ENCODE measurements around the gene OR1N2. TPM values are rescaled to one million over a fixed set of nuclear protein-coding genes. Genes with fewer than 3 reads are reported as not detected.

The OR1N2 gene
- not detected for polyA plus RNA-seq (2013)

GRCh38 chr9:122552812-122553211 is at the start of gene OR1N2:
TSS of gene OR1N2 (plus strand) at chr9:122553112. CDS start at chr9:122553212, 100 bp downstream.
- Histone ChIP-seq H3K4me3 (ENCODE audit: control insufficient read depth in 1 of 7, extremely low read depth in 1 of 7, insufficient read depth in 4 of 7, low read depth in 2 of 7, low read length in 6 of 7) (no peak within 1 kb of the TSS), H3K27me3 (replicated peaks in 2 of 5; ENCODE audit: control insufficient read depth in 4 of 5, insufficient read depth in 5 of 5, low read length in 4 of 5) (peaks cover 0 to 9% (median 4%) of the 10 kb centered on the region in 5 experiments), H3K27ac (ENCODE audit: insufficient read depth in 1 of 2, low read depth in 1 of 2, low read length in 2 of 2, poor library complexity in 1 of 2, severe bottlenecking in 2 of 2) (no peak within 1 kb of the TSS), H3K4me1 (ENCODE audit: control extremely low read depth in 1 of 4, control insufficient read depth in 4 of 4, insufficient read depth in 4 of 4, low read length in 3 of 4) (no peaks in the 10 kb centered on the region), H3K9me3 (ENCODE audit: control extremely low read depth in 1 of 5, control insufficient read depth in 4 of 5, insufficient read depth in 2 of 5, low read depth in 1 of 5, low read length in 4 of 5) (peaks cover 0 to 3% (median 0%) of the 10 kb centered on the region in 5 experiments), H3K36me3 (ENCODE audit: control insufficient read depth in 4 of 4, insufficient read depth in 4 of 4, low read length in 3 of 4) (no peaks in the 10 kb centered on the region)
- DNase-seq, result no peak
- CTCF ChIA-PET, result no interaction called here
- POLR2A ChIA-PET, result no interaction called here
- 71% methylated on average over 2 of the region's 2 CpGs for WGBS (ENCODE audit: insufficient coverage)

GRCh38 chr9:122506964-122507363 is 45.9 kb upstream of the OR1N2 start:
- Histone ChIP-seq H3K27ac (ENCODE audit: insufficient read depth in 1 of 2, low read depth in 1 of 2, low read length in 2 of 2, poor library complexity in 1 of 2, severe bottlenecking in 2 of 2) (no peak overlapping the region), H3K9me3 (ENCODE audit: control extremely low read depth in 1 of 5, control insufficient read depth in 4 of 5, insufficient read depth in 2 of 5, low read depth in 1 of 5, low read length in 4 of 5) (no peaks in the 10 kb centered on the region), H3K4me1 (ENCODE audit: control extremely low read depth in 1 of 4, control insufficient read depth in 4 of 4, insufficient read depth in 4 of 4, low read length in 3 of 4) (no peaks in the 10 kb centered on the region), H3K36me3 (ENCODE audit: control insufficient read depth in 4 of 4, insufficient read depth in 4 of 4, low read length in 3 of 4) (no peaks in the 10 kb centered on the region), H3K4me3 (ENCODE audit: control insufficient read depth in 1 of 7, extremely low read depth in 1 of 7, insufficient read depth in 4 of 7, low read depth in 2 of 7, low read length in 6 of 7) (no peak overlapping the region), H3K27me3 (replicated peaks in 2 of 5; ENCODE audit: control insufficient read depth in 4 of 5, insufficient read depth in 5 of 5, low read length in 4 of 5) (peaks cover 0 to 17% (median 0%) of the 10 kb centered on the region in 5 experiments)
- DNase-seq, result no peak
- 83% methylated on average over 1 of the region's 2 CpGs for WGBS (ENCODE audit: insufficient coverage)
- ChIA-PET CTCF (interaction anchor here (1.9 kb wide), 1 partner anchor 9 kb away, joined by 4 read pairs; no protein-coding TSS in a partner anchor), POLR2A (no interaction called here)

GRCh38 chr9:122510502-122510901 is 42.4 kb upstream of the OR1N2 start, which contains the start of gene OR1J2:
TSS of gene OR1J2 (plus strand) at chr9:122510802. CDS start at chr9:122510802, 0 bp downstream.
- DNase-seq, result no peak
- WGBS (ENCODE audit: insufficient coverage), result 95% methylated on average over 3 of the region's 6 CpGs
- no peaks in the 10 kb centered on the region for H3K36me3 ChIP-seq (ENCODE audit: control insufficient read depth in 4 of 4, insufficient read depth in 4 of 4, low read length in 3 of 4)
- peaks cover 0 to 22% (median 0%) of the 10 kb centered on the region in 5 experiments for H3K27me3 ChIP-seq (replicated peaks in 2 of 5; ENCODE audit: control insufficient read depth in 4 of 5, insufficient read depth in 5 of 5, low read length in 4 of 5)
- H3K4me3 ChIP-seq (ENCODE audit: control insufficient read depth in 1 of 7, extremely low read depth in 1 of 7, insufficient read depth in 4 of 7, low read depth in 2 of 7, low read length in 6 of 7), result no peak within 1 kb of the TSS
- ChIA-PET POLR2A (no interaction called here), CTCF (no interaction called here)
- no peaks in the 10 kb centered on the region for H3K4me1 ChIP-seq (ENCODE audit: control extremely low read depth in 1 of 4, control insufficient read depth in 4 of 4, insufficient read depth in 4 of 4, low read length in 3 of 4)
- no peaks in the 10 kb centered on the region for H3K9me3 ChIP-seq (ENCODE audit: control extremely low read depth in 1 of 5, control insufficient read depth in 4 of 5, insufficient read depth in 2 of 5, low read depth in 1 of 5, low read length in 4 of 5)
- no peak within 1 kb of the TSS for H3K27ac ChIP-seq (ENCODE audit: insufficient read depth in 1 of 2, low read depth in 1 of 2, low read length in 2 of 2, poor library complexity in 1 of 2, severe bottlenecking in 2 of 2)

GRCh38 chr9:122518226-122518625 is 34.7 kb upstream of the OR1N2 start:
- Histone ChIP-seq H3K4me1 (ENCODE audit: control extremely low read depth in 1 of 4, control insufficient read depth in 4 of 4, insufficient read depth in 4 of 4, low read length in 3 of 4) (no peaks in the 10 kb centered on the region), H3K4me3 (ENCODE audit: control insufficient read depth in 1 of 7, extremely low read depth in 1 of 7, insufficient read depth in 4 of 7, low read depth in 2 of 7, low read length in 6 of 7) (no peak overlapping the region), H3K36me3 (ENCODE audit: control insufficient read depth in 4 of 4, insufficient read depth in 4 of 4, low read length in 3 of 4) (no peaks in the 10 kb centered on the region), H3K27me3 (replicated peaks in 2 of 5; ENCODE audit: control insufficient read depth in 4 of 5, insufficient read depth in 5 of 5, low read length in 4 of 5) (peaks cover 0 to 8% (median 2%) of the 10 kb centered on the region in 5 experiments), H3K9me3 (ENCODE audit: control extremely low read depth in 1 of 5, control insufficient read depth in 4 of 5, insufficient read depth in 2 of 5, low read depth in 1 of 5, low read length in 4 of 5) (peaks cover 0 to 2% (median 0%) of the 10 kb centered on the region in 5 experiments), H3K27ac (ENCODE audit: insufficient read depth in 1 of 2, low read depth in 1 of 2, low read length in 2 of 2, poor library complexity in 1 of 2, severe bottlenecking in 2 of 2) (no peak overlapping the region)
- POLR2A ChIA-PET, result no interaction called here
- DNase-seq, result no peak
- 83% methylated on average over 1 of the region's 2 CpGs for WGBS (ENCODE audit: insufficient coverage)
- CTCF ChIA-PET, result no interaction called here

GRCh38 chr9:122518841-122519240 is 34.1 kb upstream of the OR1N2 start, which contains the start of gene OR1J4:
TSS of gene OR1J4 (plus strand) at chr9:122519141. CDS start at chr9:122519141, 0 bp downstream.
- Histone ChIP-seq H3K9me3 (ENCODE audit: control extremely low read depth in 1 of 5, control insufficient read depth in 4 of 5, insufficient read depth in 2 of 5, low read depth in 1 of 5, low read length in 4 of 5) (peaks cover 0 to 2% (median 0%) of the 10 kb centered on the region in 5 experiments), H3K4me3 (ENCODE audit: control insufficient read depth in 1 of 7, extremely low read depth in 1 of 7, insufficient read depth in 4 of 7, low read depth in 2 of 7, low read length in 6 of 7) (no peak within 1 kb of the TSS), H3K27ac (ENCODE audit: insufficient read depth in 1 of 2, low read depth in 1 of 2, low read length in 2 of 2, poor library complexity in 1 of 2, severe bottlenecking in 2 of 2) (no peak within 1 kb of the TSS), H3K36me3 (ENCODE audit: control insufficient read depth in 4 of 4, insufficient read depth in 4 of 4, low read length in 3 of 4) (no peaks in the 10 kb centered on the region), H3K27me3 (replicated peaks in 2 of 5; ENCODE audit: control insufficient read depth in 4 of 5, insufficient read depth in 5 of 5, low read length in 4 of 5) (peaks cover 0 to 8% (median 2%) of the 10 kb centered on the region in 5 experiments), H3K4me1 (ENCODE audit: control extremely low read depth in 1 of 4, control insufficient read depth in 4 of 4, insufficient read depth in 4 of 4, low read length in 3 of 4) (no peaks in the 10 kb centered on the region)
- DNase-seq, result no peak
- CTCF ChIA-PET, result no interaction called here
- WGBS (ENCODE audit: insufficient coverage), result 100% methylated on average over 3 of the region's 4 CpGs
- POLR2A ChIA-PET, result no interaction called here

GRCh38 chr9:122519376-122519775 is 33.5 kb upstream of the OR1N2 start:
- no peak for DNase-seq
- Histone ChIP-seq H3K36me3 (ENCODE audit: control insufficient read depth in 4 of 4, insufficient read depth in 4 of 4, low read length in 3 of 4) (no peaks in the 10 kb centered on the region), H3K9me3 (ENCODE audit: control extremely low read depth in 1 of 5, control insufficient read depth in 4 of 5, insufficient read depth in 2 of 5, low read depth in 1 of 5, low read length in 4 of 5) (peaks cover 0 to 2% (median 0%) of the 10 kb centered on the region in 5 experiments), H3K27me3 (replicated peaks in 2 of 5; ENCODE audit: control insufficient read depth in 4 of 5, insufficient read depth in 5 of 5, low read length in 4 of 5) (peaks cover 0 to 8% (median 2%) of the 10 kb centered on the region in 5 experiments), H3K4me3 (ENCODE audit: control insufficient read depth in 1 of 7, extremely low read depth in 1 of 7, insufficient read depth in 4 of 7, low read depth in 2 of 7, low read length in 6 of 7) (no peak overlapping the region), H3K4me1 (ENCODE audit: control extremely low read depth in 1 of 4, control insufficient read depth in 4 of 4, insufficient read depth in 4 of 4, low read length in 3 of 4) (no peaks in the 10 kb centered on the region), H3K27ac (ENCODE audit: insufficient read depth in 1 of 2, low read depth in 1 of 2, low read length in 2 of 2, poor library complexity in 1 of 2, severe bottlenecking in 2 of 2) (no peak overlapping the region)
- ChIA-PET CTCF (no interaction called here), POLR2A (no interaction called here)
- 100% methylated on average over 3 of the region's 3 CpGs for WGBS (ENCODE audit: insufficient coverage)

GRCh38 chr9:122526602-122527001 is 26.3 kb upstream of the OR1N2 start:
- no peaks in the 10 kb centered on the region for H3K36me3 ChIP-seq (ENCODE audit: control insufficient read depth in 4 of 4, insufficient read depth in 4 of 4, low read length in 3 of 4)
- H3K4me3 ChIP-seq (ENCODE audit: control insufficient read depth in 1 of 7, extremely low read depth in 1 of 7, insufficient read depth in 4 of 7, low read depth in 2 of 7, low read length in 6 of 7), result no peak overlapping the region
- peaks cover 0 to 3% (median 2%) of the 10 kb centered on the region in 5 experiments for H3K27me3 ChIP-seq (replicated peaks in 2 of 5; ENCODE audit: control insufficient read depth in 4 of 5, insufficient read depth in 5 of 5, low read length in 4 of 5)
- ChIA-PET CTCF (no interaction called here), POLR2A (no interaction called here)
- no peak overlapping the region for H3K27ac ChIP-seq (ENCODE audit: insufficient read depth in 1 of 2, low read depth in 1 of 2, low read length in 2 of 2, poor library complexity in 1 of 2, severe bottlenecking in 2 of 2)
- no peaks in the 10 kb centered on the region for H3K4me1 ChIP-seq (ENCODE audit: control extremely low read depth in 1 of 4, control insufficient read depth in 4 of 4, insufficient read depth in 4 of 4, low read length in 3 of 4)
- peaks cover 0 to 2% (median 0%) of the 10 kb centered on the region in 5 experiments for H3K9me3 ChIP-seq (ENCODE audit: control extremely low read depth in 1 of 5, control insufficient read depth in 4 of 5, insufficient read depth in 2 of 5, low read depth in 1 of 5, low read length in 4 of 5)
- no peak for DNase-seq
- WGBS (ENCODE audit: insufficient coverage), result 91% methylated on average over 10 of the region's 10 CpGs
